ENCODE results near the gene OR2V2.

Gene OR2V2

DNA sequence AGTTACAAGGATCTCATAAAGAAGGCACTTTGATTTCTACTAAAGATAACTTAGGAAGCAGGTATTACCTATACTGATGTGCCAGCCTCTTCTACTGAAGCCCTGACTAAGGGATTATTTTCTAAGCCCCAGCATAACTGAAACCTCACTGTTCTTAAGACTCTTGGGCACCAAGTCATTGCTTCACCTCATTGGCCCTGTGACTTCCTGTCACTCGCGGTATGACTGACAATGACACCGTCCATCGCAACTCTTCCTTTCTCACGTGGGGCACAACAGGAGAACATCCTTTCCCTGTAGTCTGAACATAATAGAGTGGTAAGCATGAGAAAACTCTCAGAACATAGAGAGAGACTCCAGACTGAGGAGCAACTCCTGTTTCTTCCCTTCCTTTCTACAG lies 6.4 kb downstream of the OR2V2 start:
- H3K4me3 ChIP-seq (ENCODE audit: low read length) = no peak overlapping the region
- no peak for DNase-seq (ENCODE audit: low read depth)
- TF ChIP-seq, protein P1, sequence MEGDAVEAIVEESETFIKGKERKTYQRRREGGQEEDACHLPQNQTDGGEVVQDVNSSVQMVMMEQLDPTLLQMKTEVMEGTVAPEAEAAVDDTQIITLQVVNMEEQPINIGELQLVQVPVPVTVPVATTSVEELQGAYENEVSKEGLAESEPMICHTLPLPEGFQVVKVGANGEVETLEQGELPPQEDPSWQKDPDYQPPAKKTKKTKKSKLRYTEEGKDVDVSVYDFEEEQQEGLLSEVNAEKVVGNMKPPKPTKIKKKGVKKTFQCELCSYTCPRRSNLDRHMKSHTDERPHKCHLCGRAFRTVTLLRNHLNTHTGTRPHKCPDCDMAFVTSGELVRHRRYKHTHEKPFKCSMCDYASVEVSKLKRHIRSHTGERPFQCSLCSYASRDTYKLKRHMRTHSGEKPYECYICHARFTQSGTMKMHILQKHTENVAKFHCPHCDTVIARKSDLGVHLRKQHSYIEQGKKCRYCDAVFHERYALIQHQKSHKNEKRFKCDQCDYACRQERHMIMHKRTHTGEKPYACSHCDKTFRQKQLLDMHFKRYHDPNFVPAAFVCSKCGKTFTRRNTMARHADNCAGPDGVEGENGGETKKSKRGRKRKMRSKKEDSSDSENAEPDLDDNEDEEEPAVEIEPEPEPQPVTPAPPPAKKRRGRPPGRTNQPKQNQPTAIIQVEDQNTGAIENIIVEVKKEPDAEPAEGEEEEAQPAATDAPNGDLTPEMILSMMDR (conservative IDR thresholded peaks at IDR 0.05; ENCODE audit: low read length) = no peak

DNA sequence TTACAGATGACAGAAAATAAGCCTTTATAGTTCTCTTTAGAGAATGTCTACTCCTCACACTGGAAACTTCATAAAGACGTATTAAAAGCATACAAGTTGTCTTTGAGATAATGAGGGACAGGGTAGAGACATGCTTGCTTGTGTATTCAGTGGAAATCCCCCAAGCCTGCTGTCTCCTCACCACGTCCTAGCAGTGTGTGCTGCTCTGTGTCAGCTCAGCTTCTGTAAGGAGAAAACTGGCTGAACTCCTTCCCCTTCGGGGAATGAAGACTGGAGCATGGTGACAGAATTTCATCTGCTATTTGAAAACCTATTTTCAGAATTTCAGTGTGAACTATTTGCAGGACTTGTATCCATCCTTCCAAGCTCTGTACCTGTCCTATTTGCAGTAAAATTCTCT lies 9.4 kb downstream of the OR2V2 start:
- TF ChIP-seq, protein P1 (conservative IDR thresholded peaks at IDR 0.05; ENCODE audit: low read length) = no peak
- no peak for DNase-seq (ENCODE audit: low read depth)
- H3K4me3 ChIP-seq (ENCODE audit: low read length) = no peak overlapping the region

DNA sequence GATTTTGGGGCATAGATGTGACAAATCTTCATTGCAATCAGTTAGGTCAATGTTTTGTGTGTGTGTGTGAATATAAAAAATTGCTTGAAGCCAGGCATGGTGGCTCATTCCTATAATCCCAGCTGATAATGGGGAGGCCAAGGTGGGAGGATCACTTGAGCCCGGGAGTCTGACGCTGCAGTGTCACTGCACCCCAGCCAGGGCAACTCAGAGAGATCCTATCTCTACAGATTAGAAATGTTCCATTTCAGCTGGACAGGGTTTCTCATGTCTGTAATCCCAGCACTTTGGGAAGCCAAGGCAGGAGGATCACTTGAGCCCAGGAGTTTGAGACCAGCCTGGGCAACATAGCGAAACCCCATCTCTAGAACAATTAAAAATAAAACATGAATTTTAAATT lies 11.5 kb downstream of the OR2V2 start:
- H3K4me3 ChIP-seq (ENCODE audit: low read length) = no peak overlapping the region
- no peak for DNase-seq (ENCODE audit: low read depth)
- TF ChIP-seq, protein P1 (conservative IDR thresholded peaks at IDR 0.05; ENCODE audit: low read length) = no peak

DNA sequence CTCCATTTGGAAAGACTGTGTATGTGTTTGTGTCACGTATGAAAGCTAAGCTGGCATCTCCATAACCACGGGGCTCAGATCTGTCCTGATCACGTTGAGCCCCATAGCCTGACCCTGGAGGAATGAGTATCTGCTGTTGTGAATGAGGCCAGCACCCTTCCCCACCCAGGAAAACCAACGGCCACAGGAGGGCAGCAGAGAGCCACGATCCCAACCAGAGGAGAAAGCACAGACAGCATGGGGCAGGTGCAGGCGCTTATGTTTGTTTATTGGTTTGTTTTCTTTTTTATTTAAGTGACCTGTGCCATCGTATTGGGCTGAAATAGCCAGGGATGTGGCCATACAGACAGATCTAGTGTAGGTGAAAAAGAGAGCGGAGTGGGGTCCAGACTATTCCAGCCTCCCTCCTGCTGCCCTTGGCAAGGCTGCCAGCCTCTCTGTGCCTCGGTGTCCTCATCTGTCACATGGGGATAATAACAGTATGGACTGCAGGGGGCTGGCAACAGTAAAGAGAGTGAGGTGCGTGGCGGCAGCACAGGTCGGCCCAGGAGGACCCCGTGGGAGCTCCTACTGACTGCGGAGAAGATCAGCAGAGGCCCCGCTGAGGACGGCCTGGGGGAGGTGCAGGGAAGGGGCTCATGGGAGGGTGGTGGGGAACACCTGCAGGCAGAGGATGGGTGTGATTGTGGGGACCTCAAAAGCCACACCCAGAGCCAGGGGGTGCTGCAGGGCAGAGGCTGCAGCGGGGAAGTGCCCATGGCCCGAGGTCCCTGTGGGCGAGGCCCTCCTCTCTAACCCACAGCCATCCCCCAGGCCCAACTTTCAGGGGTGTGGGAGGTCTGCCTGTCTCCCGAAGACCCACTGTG lies 12.1 kb downstream of the OR2V2 start:
- peak overlapping the region; percentile 64 for H3K4me3 ChIP-seq (ENCODE audit: low read length)
- peak; percentile 71 for DNase-seq (ENCODE audit: low read depth)
- TF ChIP-seq, protein P1 (conservative IDR thresholded peaks at IDR 0.05; ENCODE audit: low read length) = peak; percentile 92

DNA sequence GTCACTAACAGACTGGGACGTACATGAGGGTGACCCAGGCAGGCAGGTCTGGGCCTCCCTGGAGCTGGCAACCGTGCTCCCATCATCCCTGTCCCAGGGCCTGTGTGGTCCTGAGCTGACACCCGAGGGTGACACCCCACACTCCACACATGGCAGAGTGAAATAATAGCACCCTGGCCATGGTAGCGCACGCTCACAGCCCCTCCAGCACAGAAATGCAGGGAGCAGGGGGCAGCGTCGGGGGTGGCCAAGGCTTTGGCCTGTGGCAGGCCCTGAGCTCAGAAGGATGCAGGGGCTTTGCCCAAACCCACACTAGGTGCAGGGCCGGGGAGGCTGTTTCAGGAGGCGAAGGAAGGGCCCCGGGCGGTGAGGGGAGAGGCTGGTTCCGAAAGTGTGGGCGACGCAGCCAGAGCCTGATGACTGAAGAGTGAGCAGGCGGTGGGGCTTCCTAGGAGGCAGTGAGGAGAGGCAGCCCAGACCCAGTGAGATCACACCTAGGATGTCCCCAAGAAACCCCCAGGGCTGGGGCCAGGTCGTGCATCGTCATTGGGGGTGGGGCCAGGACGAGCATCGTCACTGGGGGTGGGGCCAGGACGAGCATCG lies 12.9 kb downstream of the OR2V2 start:
- peak overlapping the region; percentile 64 for H3K4me3 ChIP-seq (ENCODE audit: low read length)
- TF ChIP-seq, protein P1 (conservative IDR thresholded peaks at IDR 0.05; ENCODE audit: low read length) = no peak

DNA sequence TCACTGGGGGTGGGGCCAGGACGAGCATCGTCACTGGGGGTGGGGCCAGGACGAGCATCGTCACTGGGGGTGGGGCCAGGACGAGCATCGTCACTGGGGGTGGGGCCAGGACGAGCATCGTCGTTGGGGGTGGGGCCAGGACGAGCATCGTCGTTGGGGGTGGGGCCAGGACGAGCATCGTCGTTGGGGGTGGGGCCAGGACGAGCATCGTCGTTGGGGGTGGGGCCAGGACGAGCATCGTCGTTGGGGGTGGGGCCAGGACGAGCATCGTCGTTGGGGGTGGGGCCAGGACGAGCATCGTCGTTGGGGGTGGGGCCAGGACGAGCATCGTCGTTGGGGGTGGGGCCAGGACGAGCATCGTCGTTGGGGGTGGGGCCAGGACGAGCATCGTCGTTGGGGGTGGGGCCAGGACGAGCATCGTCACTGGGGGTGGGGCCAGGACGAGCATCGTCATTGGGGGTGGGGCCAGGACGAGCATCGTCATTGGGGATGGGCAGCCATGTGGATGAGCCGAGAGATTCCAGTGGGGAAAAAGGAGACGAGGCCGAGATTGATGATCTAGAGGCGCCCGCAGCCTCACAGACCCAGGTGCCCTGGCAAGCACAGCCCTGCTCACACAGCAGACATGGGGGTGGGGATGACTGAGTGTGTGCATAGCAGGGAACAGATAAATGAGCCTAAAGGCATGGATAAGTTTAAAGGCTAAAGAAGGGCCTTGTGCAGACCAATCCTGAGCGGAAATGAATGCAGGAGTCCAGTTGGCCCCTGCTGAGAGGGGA lies 13.6 kb downstream of the OR2V2 start:
- DNase-seq (ENCODE audit: low read depth) = peak; percentile 73
- peak overlapping the region; percentile 50 for H3K4me3 ChIP-seq (ENCODE audit: low read length)

More for the DNA sequence above, 12.9 kb downstream of the OR2V2 start:
- peak; percentile 53 for DNase-seq (ENCODE audit: low read depth)

DNA sequence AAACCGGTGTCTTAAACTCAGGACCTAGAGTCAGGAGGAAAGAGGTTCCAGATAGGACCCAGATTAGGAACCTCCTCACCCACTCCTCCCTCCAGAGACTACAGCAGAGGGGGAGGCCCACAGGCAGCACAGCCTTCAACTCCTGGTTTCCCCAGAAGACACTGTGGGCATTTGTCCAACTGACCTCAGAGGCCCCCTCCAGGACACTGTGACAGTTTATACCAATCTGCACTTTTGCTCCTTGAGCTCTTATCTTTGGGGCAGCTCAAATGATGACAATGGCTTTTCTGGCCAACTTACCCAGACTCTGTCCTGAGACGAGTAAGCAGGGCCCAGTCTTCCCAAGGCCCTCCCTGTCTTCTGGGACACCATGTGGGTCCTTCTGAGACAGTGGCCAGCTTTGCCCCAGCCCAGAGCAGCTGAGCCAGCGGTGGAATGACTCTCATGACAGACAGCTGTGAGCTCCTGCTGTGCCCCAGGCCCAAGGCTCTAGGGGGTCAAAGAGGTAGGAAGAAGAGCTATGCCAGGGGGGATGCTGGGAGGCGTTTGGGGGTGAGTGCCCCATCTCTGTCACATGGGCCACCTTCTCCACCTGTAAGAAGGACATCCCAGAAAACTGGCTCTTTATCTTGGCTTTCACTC lies 14.3 kb downstream of the OR2V2 start:
- peak overlapping the region; percentile 50 for H3K4me3 ChIP-seq (ENCODE audit: low read length)
- TF ChIP-seq, protein P1 (conservative IDR thresholded peaks at IDR 0.05; ENCODE audit: low read length) = no peak
- no peak for DNase-seq (ENCODE audit: low read depth)
